OCI-LY7 (cell line): ENCODE results near the gene C11orf54. TPM values are rescaled to one million over a fixed set of nuclear protein-coding genes. Genes with fewer than 3 reads are reported as not detected.

Experiments used
- BruUV-seq: library from RNA; stranded (reverse); fragments of 400-500 nt; replicated peaks from 2 replicates; lab custom pipeline; 2021; lab: Mats Ljungman, UMichigan
- CTCF ChIA-PET: fragments of 300-600 bp; sonication (Branson Sonifier 250); formaldehyde crosslinking; loops from one replicate; lab custom pipeline; 2022; ENCODE audit warnings: antibody characterized with exemption; ENCODE audit not compliant: unreplicated experiment; lab: Charles Lee
- POLR2A ChIA-PET: fragments of 300-600 bp; sonication (Branson Sonifier 250); formaldehyde crosslinking; loops from one replicate; lab custom pipeline; 2022; ENCODE audit warnings: antibody characterized with exemption; lab: Charles Lee
- DNase-seq: peaks from one replicate; pipeline ENCODE4 v3.0.0-alpha.2; 2015; ENCODE audit warnings: low spot score
- H2AFZ ChIP-seq: fragments of 200-600 bp; sonication (generic), shearing (Covaris generic); 2 replicates; pipeline ENCODE4 v1.6.1; 2014; ENCODE audit warnings: mild to moderate bottlenecking, antibody characterized with exemption, low read length, moderate library complexity
- H3K27ac ChIP-seq: fragments of 200-600 bp; sonication (generic); 2 replicates; pipeline ENCODE4 v1.5.1; 2014; ENCODE audit warnings: mixed run types, low read depth, mild to moderate bottlenecking, moderate library complexity, low read length, inconsistent platforms; ENCODE audit not compliant: poor library complexity, severe bottlenecking
- H3K36me3 ChIP-seq: fragments of 200-600 bp; sonication (generic); 2 replicates; pipeline ENCODE4 v1.6.1; 2014; ENCODE audit warnings: mild to moderate bottlenecking, antibody characterized with exemption, low read length, moderate library complexity, mixed read lengths; ENCODE audit not compliant: insufficient read depth
- H3K4me1 ChIP-seq: fragments of 200-600 bp; sonication (generic); 2 replicates; pipeline ENCODE4 v1.5.1; 2014; ENCODE audit warnings: mild to moderate bottlenecking, low read length; ENCODE audit not compliant: insufficient read depth, poor library complexity, severe bottlenecking
- H3K4me2 ChIP-seq: fragments of 200-600 bp; sonication (generic); 2 replicates; pipeline ENCODE4 v1.6.1; 2014; ENCODE audit warnings: mild to moderate bottlenecking, low read length
- H3K4me3 ChIP-seq: fragments of 200-600 bp; sonication (generic); 2 replicates; pipeline ENCODE4 v1.5.1; 2014; ENCODE audit warnings: mild to moderate bottlenecking, low read depth, low read length; ENCODE audit not compliant: poor library complexity, severe bottlenecking
- H3K79me2 ChIP-seq: fragments of 200-600 bp; sonication (generic); 2 replicates; pipeline ENCODE4 v1.6.1; 2016; ENCODE audit warnings: low read depth, mild to moderate bottlenecking, low read length, moderate library complexity, mixed read lengths; ENCODE audit not compliant: insufficient read depth
- H3K9me2 ChIP-seq: fragments of 200-600 bp; sonication (generic); 2 replicates; pipeline ENCODE4 v1.6.1; 2016; ENCODE audit warnings: mild to moderate bottlenecking, low read length, mixed read lengths; ENCODE audit not compliant: insufficient read depth
- H3K9me3 ChIP-seq: fragments of 200-600 bp; sonication (generic); 2 replicates; pipeline ENCODE4 v1.6.1; 2014; ENCODE audit warnings: mild to moderate bottlenecking, mixed run types, low read length, mixed read lengths
- H4K20me1 ChIP-seq: fragments of 200-600 bp; sonication (generic); 2 replicates; pipeline ENCODE4 v1.6.1; 2014; ENCODE audit warnings: mild to moderate bottlenecking, antibody characterized with exemption, low read length, moderate library complexity, mixed read lengths; ENCODE audit not compliant: insufficient read depth
- EZH2phosphoT487 ChIP-seq: fragments of 200-600 bp; sonication (generic); IDR thresholded peaks from 2 replicates; pipeline ENCODE4 v1.6.1; 2018; ENCODE audit warnings: low read depth, borderline replicate concordance, mild to moderate bottlenecking, mixed run types, antibody characterized with exemption, low read length, moderate library complexity, mixed read lengths
- intact Hi-C: fragments of 100-400 bp; cut with micrococcal nuclease; formaldehyde crosslinking; loops from one replicate; pipeline ENCODE4 v1.10.0; 2022; ENCODE audit not compliant: unreplicated experiment
- total RNA-seq, 2 experiments: library from RNA; depleted of rRNA in 1 of 2; stranded (reverse); fragments of >200 nt in 1 of 2; shearing (Covaris generic) in 1 of 2; gene quantifications; 2 replicates each; pipeline ENCODE4 v1.2.3, GENCODE V29; 2014 to 2022
- TF ChIP-seq, protein P1 (sequence below): fragments of 200-600 bp; sonication (generic); conservative IDR thresholded peaks from 2 replicates; pipeline ENCODE4 v1.5.1; 2014; ENCODE audit warnings: mild to moderate bottlenecking, antibody characterized with exemption, low read length, moderate library complexity, mixed read lengths

The C11orf54 gene
- total RNA-seq, 2 experiments from 2014 or later: 29.5 to 35.5 TPM

- no peaks in the 10 kb centered on the region for H3K9me3 ChIP-seq
- intact Hi-C loops: loop anchor here (1.0 to 5.0 kb wide), 2 partner anchors 43 to 122 kb away; partner anchors contain the start of genes C11orf54, CEP295 and TAF1D
- peaks cover 40% of the 10 kb centered on the region for H3K36me3 ChIP-seq
- POLR2A ChIA-PET: interaction anchor here (0.6 to 3.0 kb wide), 18 partner anchors 8 to 812 kb away, joined by 3 to 49 read pairs (median 4); partner anchors contain the start of genes C11orf54, CEP295, PANX1 and TAF1D
- BruUV-seq: no TSS peak
- peaks cover 29% of the 10 kb centered on the region for H3K4me1 ChIP-seq
- DNase-seq: peak; percentile 93
- H3K9me2 ChIP-seq: no peaks in the 10 kb centered on the region
- CTCF ChIA-PET: interaction anchor here (0.9 to 1.2 kb wide), 3 partner anchors 12 to 44 kb away, joined by 3 to 5 read pairs (median 4); partner anchors contain the start of genes C11orf54 and TAF1D
- H3K4me3 ChIP-seq: peak within 1 kb of the TSS; percentile 88
- peaks cover 20% of the 10 kb centered on the region for H4K20me1 ChIP-seq
- H3K4me2 ChIP-seq: peak within 1 kb of the TSS; percentile 77
- H3K27ac ChIP-seq: peak within 1 kb of the TSS; percentile 72
- peak within 1 kb of the TSS; percentile 70 for H2AFZ ChIP-seq
- TF ChIP-seq EZH2phosphoT487: no peak
- TF ChIP-seq, protein P1, sequence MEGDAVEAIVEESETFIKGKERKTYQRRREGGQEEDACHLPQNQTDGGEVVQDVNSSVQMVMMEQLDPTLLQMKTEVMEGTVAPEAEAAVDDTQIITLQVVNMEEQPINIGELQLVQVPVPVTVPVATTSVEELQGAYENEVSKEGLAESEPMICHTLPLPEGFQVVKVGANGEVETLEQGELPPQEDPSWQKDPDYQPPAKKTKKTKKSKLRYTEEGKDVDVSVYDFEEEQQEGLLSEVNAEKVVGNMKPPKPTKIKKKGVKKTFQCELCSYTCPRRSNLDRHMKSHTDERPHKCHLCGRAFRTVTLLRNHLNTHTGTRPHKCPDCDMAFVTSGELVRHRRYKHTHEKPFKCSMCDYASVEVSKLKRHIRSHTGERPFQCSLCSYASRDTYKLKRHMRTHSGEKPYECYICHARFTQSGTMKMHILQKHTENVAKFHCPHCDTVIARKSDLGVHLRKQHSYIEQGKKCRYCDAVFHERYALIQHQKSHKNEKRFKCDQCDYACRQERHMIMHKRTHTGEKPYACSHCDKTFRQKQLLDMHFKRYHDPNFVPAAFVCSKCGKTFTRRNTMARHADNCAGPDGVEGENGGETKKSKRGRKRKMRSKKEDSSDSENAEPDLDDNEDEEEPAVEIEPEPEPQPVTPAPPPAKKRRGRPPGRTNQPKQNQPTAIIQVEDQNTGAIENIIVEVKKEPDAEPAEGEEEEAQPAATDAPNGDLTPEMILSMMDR: peak; percentile 57; the same call in 1 of the 2 replicates
- H3K79me2 ChIP-seq: peaks cover 60% of the 10 kb centered on the region
Measured at GRCh38 chr11:93784145-93784934, 42.9 kb downstream of the C11orf54 start, which contains the start of gene MED17. Gene MED17 (plus strand): TSS chr11:93784282. CDS start chr11:93784514, 232 bp downstream.

GRCh38 chr11:93784935-93785360 lies 43.5 kb downstream of the C11orf54 start:
- no peak overlapping the region; the same call in 1 of the 2 replicates for H2AFZ ChIP-seq
- H3K9me3 ChIP-seq: no peaks in the 10 kb centered on the region
- CTCF ChIA-PET: no interaction called here
- peak overlapping the region; percentile 72 for H3K27ac ChIP-seq
- no peaks in the 10 kb centered on the region for H3K9me2 ChIP-seq
- peaks cover 20% of the 10 kb centered on the region for H4K20me1 ChIP-seq
- DNase-seq: no peak
- H3K4me2 ChIP-seq: peak overlapping the region; percentile 77
- peaks cover 67% of the 10 kb centered on the region for H3K79me2 ChIP-seq
- H3K4me3 ChIP-seq: peak overlapping the region; percentile 88
- TF ChIP-seq, protein P1: 0 out of 2 replicates have a peak, but pooled peaks have one; percentile 11
- TF ChIP-seq EZH2phosphoT487: no peak
- intact Hi-C loops: loop anchor here (1.0 to 5.0 kb wide), 2 partner anchors 44 to 123 kb away; partner anchors contain the start of genes C11orf54, CEP295 and TAF1D
- POLR2A ChIA-PET: interaction anchor here (0.9 to 1.1 kb wide), 2 partner anchors 43 to 46 kb away, joined by 3 to 4 read pairs; partner anchors contain the start of genes C11orf54 and TAF1D
- no TSS peak for BruUV-seq
- peaks cover 46% of the 10 kb centered on the region for H3K36me3 ChIP-seq
- H3K4me1 ChIP-seq: peaks cover 29% of the 10 kb centered on the region
